Measurements from ENCODE around the gene CAB39L.

Gene CAB39L

DNA sequence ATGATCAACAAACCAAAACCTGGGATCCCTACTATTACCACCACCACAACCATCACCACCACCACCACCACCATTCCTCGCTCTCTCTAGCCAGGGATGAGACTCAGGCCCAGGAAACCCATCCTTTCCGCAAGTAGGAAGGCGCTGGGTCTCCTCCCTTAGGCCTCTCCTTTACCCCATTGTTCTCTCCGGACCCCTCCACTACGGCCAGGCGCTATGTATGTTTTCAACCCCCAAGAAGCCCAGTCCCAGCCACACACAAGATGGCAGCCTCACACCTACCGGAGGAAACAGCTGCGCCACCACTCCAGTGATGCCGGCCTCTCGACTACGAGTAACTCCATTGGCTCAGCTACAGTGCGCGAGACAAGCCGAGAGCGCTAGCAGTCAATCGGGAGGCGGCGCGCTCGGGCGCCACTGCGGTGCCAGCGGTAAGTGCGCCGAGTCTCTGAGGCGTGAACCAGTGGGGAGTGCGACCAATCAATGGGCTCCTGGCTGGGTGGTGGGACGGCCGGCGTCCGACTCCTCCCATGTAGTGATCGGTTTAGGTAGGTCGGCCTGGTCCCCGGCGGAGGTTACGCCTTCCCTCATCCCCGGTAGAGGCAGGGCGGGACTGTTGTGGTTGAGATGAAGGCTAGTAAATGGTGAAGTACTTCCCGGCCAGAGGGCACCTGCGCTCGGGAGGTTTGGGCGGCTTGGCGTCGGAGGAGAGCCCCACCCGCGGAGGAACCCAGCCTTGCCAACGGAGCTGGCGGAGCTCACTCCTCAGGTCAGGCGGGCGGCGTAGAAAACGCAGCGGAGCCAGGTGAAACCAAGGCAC, at the start of gene CAB39L, which contains the start of gene SETDB2:
Gene CAB39L, minus strand, starts transcription at position 361 of the 820 bp plus-strand sequence. CDS start 61,154 bp downstream, outside the sequence.
Gene SETDB2, plus strand, starts transcription at position 571 of the 820 bp plus-strand sequence. CDS start 7,620 bp downstream, outside the sequence.
- in situ Hi-C loops (cut with HindIII; ENCODE audit: low sequenced_read_pairs), result loop anchor here (25.0 kb wide), 1 partner anchor 168 kb away; no protein-coding TSS in a partner anchor

DNA sequence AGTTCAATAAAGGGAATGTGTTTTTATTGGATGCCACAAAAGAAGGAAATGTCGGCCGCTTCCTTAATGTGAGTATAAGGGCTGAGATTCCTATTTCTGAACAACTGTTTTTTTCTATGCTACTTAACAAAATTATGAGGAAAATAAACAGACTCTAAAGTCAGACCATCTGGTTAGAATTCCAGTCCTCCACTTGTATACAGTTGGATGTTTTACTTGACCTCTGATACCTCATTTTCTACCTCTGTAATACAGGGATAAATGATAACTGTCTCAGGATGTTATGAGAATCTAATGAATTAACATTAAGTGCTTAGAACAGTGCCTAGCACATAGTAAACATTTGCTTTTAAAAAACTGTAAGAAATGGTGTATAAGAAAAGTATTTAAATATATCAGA, 44.7 kb upstream of the CAB39L start:
- in situ Hi-C loops (cut with HindIII; ENCODE audit: low sequenced_read_pairs), result no loop called here

DNA sequence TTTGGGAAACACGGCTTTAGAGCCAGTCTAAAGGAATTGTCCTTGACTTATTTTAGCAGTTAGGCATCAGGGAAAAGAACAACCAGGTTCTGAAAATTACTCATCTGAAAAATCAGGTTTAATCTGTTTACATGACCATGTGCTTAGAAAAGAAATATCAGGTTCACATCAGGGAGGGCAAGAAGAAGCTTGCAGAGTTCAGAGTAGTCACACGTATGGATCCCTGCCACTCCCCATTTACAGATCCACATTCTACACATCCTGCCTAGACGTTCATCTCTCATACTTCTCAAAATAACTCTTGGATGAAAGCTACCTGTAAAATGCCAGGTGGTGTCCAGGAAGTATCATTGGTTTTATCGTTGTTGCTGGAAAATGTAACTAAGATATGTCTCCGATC, 37.9 kb upstream of the CAB39L start:
- in situ Hi-C loops (cut with HindIII; ENCODE audit: low sequenced_read_pairs), result no loop called here

DNA sequence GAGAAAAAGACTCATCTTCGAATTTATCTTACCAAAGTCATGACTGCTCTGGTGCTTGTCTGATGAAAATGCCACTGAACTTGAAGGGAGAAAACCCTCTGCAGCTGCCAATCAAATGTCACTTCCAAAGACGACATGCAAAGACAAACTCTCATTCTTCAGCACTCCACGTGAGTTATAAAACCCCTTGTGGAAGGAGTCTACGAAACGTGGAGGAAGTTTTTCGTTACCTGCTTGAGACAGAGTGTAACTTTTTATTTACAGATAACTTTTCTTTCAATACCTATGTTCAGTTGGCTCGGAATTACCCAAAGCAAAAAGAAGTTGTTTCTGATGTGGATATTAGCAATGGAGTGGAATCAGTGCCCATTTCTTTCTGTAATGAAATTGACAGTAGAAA, 32.7 kb upstream of the CAB39L start:
- in situ Hi-C loops (cut with HindIII; ENCODE audit: low sequenced_read_pairs), result no loop called here

DNA sequence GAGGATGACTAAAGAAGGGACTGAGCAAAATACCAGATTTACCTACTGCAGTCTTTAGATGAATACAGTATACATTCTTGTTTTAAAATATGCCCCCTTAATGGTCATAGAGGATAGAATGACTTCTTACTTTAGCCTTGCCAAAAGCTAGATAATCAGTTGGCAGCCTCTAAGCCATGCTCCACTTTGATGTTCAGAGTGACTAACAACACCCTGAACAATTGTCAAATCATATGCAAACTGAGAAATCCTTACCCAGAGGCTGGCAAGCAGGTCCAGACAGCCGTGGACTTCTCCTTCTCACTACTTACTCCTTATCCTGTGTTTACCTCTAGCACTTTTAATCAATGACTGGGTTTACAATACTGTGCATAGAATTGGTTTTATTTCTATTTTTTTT, 28.3 kb upstream of the CAB39L start:
- in situ Hi-C loops (cut with HindIII; ENCODE audit: low sequenced_read_pairs), result no loop called here

DNA sequence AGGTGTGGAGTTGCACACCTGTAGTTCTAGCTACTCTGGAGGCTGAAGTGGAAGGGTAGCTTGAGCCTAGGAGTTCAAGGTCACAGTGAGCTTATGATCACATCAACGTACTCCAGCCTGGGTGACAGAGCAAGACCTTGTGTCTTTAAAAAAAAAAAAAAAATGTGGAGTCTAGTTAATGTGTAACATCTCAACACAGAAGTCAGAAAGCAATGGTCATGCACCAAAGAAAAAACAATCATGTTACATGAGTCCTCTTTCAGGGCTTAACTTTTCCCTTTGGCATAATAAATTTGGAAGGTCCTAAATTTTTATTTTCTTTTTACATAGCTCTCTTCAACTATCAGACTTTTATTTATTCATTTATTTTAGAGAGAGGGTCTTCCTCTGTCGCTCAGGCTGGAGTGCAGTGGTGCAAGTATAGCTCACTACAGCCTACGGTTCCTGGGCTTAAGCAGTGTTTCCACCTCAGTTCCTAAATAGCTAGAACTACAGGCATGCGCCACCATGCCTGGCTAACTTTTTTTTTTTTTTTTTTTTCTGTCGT, 22.5 kb upstream of the CAB39L start:
- in situ Hi-C loops (cut with HindIII; ENCODE audit: low sequenced_read_pairs), result no loop called here

DNA sequence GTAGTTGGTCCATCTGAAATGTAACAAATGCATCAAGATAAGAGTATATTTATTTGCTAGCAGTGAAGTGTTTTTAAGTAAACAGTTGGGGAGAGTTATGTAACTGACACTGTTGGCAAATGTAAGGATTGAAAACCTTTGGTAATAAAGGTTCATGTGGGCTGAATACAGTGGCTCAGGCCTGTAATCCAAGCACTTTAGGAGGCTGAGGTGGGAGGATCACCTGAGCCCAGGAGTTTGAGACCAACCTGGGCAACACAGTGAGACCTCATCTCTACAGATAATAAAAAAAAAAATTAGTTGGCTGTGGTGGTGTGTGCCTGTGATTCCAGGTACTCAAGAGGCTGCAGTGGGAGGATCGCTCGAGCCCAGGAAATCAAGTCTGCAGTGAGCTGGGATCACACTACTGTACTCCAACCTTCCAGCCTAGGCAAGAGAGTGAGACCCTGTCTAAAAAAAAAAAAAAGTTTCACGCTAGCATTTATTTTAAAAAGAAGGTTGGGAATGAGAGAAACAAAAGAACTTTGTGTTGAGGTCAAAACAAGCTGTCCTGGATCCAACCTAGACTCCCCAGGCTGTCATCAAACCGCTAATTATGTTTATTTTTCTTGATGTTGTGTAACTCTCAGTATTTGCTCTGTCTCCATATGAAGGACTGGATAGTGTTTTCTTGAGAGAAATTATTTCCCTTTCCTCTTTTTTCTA, 20.9 kb upstream of the CAB39L start:
- in situ Hi-C loops (cut with HindIII; ENCODE audit: low sequenced_read_pairs), result no loop called here

DNA sequence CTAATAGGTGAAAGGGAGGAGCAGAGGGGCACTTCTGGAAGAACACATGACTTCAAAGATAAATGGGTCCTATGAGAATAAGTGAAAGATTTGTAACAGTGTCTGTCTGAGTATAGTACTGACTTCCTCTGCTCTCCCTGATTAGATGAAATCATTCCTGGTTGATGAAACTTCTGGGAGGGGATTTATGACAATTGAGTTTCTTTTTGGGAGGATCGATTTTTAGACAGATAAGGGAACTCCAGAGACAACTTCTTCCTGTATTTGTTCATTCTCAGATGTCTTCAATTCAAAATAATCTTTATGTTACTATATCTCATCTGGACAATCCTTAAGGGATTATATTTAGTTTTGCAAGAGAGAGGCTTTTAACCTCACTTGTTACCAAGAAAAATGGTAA, 20.2 kb upstream of the CAB39L start:
- in situ Hi-C loops (cut with HindIII; ENCODE audit: low sequenced_read_pairs), result no loop called here

DNA sequence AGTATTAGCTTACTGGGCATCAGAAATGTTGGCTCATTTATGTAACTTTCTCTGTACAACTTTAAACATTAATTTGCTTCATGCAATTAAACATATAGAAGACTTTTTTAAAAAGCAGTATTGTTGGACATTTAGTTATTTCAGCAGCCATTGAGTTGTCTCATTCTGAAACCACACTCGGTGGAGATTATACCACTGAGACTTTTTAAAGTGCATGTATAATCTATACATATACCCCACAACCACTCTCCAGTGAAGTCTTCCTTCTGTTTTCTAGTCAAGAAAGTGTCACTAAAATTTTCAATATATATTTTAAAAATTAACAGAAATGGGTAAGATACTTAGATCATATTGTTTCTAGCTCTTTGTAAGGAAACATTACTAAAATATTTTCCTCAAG, 15.7 kb upstream of the CAB39L start:
- in situ Hi-C loops (cut with HindIII; ENCODE audit: low sequenced_read_pairs), result no loop called here

DNA sequence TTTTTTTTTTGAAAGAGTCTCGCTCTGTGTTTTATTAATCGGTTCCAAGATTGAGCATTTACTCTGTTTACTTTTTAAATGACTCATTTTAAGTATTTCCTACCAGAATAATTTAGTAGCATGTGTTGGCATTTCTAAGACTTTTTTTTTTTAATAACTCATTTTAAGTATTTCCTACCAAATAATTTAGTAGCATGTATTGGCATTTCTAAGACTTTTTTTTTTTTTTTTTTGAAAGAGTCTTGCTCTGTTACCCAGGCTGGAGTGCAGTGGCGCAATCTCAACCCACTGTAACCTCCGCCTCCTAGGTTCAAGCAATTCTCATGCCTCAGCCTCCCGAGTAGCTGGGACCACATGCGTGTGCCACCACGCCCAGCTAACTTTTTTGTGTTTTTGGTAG, 13.4 kb upstream of the CAB39L start:
- in situ Hi-C loops (cut with HindIII; ENCODE audit: low sequenced_read_pairs), result no loop called here

DNA sequence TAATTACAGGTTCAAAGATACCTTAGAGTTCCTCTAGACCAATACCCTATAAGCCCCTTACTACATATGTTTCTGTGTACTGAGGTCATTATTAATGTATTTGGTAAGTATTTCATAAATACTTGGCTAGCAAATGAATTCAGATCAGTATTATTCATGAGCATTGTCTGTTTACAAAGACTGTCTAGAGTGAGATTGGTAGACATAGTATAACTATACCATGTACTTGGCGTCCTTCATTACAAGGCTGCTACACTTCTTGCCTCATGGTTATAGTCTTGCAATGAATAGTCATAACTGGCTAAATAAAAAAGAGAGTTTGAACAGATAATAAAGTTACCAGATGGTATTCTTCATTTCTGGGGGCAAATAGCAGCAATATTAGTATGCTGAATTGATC, 12.3 kb upstream of the CAB39L start:
- in situ Hi-C loops (cut with HindIII; ENCODE audit: low sequenced_read_pairs), result no loop called here

DNA sequence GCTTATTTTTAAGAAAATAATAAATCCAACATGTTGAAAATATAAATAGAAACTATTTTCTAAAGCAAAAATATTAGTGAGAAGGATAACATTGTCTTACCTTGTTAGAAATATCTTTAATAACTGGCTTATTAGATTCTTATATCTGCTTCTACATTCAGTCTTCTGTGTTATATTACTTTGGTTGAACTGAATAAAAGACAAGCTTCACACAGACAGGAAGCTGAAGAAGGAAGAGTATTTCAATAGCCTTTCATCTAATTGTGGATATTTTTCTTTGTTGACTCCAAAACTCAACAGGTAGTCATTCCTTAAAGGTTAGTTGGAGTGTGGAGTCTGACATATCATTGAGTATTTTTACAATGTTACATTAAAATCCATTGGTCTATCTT, 11.1 kb upstream of the CAB39L start:
- in situ Hi-C loops (cut with HindIII; ENCODE audit: low sequenced_read_pairs), result no loop called here

DNA sequence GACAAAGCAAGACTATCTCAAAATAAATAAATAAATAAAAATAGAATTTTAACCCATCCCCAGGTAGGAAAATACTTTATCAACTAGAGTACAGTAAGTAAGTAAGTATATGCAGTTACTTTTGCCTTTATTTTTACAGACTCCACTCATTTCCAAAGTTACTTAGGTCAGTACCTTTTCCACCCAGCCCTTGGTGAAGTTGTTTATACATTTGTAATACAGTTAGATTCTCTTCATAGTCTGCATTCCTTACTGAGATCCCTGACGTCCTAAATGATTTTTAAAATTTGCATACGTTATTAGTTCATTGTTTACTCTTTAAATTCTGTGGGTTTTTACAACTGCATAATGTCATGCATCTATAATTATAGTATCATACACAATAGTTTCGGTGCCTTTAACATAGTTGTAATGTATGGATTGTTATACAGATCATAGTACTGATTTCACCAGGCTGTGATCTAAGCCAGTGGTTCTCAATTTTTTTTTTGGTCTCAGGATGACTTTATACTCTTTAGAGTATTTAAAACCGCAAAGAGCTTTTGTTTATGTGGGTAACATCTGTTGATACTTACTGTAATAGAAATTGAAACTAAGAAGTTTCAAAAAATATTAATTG, 10.6 kb upstream of the CAB39L start:
- in situ Hi-C loops (cut with HindIII; ENCODE audit: low sequenced_read_pairs), result no loop called here

DNA sequence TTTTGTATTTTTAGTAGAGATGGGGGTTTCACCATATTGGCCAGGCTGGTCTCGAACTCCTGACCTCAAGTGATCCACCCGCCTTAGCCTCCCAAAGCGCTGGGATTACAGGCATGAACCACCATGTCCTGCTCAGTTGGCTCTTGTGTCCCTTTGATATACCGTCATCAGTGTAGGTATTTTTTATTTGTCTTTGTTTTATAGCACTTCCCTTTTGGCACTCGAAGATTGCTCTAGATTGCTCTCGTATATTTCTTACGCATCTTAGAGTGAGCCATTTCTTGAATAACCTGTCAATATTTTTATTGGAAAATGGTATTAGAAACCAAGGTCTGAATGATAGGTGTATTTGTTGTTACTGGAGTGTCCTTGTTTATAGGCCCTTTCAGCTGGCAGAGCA, 9.6 kb upstream of the CAB39L start:
- in situ Hi-C loops (cut with HindIII; ENCODE audit: low sequenced_read_pairs), result no loop called here

DNA sequence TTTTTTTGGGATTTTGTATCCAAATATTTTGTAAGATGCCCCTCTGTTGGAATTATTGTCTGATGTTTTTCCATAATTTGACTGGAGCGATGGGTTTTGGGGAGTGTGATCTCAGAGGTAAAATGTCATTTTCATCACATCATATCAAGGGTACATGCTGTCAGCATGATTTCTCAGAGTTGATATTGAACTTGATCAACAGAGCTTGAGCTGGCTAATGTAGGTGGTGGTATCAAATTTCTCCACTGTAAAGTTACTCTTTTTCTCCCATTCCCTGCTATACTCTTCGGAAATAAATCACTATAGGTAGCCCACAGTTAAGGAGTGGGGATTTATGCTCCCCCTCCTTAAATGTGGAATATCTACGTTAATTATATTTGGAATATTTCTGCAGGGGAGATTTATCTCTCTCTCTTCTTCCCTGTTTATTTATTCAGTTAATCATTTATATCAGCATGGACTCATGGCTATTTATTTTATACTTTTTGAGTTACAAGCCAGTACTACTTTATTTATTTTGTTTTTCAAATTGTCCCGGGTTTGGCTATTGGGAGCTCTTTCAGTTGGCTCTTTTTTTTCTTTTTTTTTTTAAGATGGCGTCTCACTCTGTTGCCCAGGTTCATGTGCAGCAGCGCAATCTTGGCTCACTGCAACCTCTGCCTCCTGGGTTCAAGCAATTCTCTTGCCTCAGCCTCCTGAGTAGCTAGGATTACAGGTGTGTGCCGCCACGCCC, 9.0 kb upstream of the CAB39L start:
- in situ Hi-C loops (cut with HindIII; ENCODE audit: low sequenced_read_pairs), result no loop called here

DNA sequence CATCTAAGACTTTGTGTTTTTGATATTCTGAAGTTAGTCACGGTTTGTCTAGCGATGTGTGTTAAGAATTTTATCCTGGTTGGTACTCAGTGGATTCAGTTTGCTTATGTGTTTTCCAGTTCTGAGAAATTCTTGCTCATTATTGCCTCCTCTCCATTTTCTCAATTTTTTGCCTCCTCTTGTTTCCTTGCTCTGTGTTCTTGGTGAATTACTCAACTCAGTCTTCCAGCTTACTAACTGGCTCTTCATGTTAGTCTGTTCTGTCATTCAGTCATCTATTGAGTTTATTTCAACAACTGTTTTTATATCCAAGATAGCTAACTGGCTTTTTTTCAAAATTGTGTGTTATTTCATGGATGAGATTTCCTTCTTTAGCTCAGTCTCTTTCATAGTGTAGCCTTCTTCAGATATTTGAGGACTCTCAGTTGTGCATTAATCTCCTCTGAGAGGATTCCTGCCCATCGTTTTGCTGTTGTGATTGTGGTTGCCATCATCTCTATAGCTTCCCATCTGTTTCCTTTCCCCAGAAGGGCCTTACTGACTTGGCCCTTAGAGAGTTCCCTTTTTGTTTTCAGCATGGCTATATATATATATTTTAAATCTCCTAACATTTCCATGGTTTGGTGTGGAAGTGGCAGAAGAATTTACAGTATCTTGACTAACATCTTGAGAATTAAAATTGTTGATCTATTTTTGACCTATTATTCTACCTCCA, 6.4 kb upstream of the CAB39L start:
- in situ Hi-C loops (cut with HindIII; ENCODE audit: low sequenced_read_pairs), result no loop called here

DNA sequence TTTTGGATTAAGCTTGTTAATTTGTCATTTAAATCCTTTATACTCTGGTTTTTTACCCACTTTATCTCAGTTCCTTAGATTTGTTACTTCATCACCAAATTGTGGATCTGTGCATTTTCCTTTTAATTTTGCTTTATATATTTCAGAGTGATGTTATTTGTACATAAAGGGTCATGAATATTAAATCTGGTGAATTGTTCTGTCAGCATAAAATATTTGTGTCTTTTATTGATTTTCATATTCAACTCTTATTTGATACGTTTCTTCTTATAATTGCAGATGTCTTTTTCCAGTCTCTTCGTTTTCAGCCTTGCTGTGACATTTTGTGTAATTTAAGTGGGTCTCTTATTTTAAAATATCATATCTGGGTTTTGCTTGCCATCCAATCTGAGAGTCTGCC, 4.9 kb upstream of the CAB39L start:
- in situ Hi-C loops (cut with HindIII; ENCODE audit: low sequenced_read_pairs), result loop anchor here (5.0 to 25.0 kb wide), 2 partner anchors 76 to 164 kb away; no protein-coding TSS in a partner anchor

DNA sequence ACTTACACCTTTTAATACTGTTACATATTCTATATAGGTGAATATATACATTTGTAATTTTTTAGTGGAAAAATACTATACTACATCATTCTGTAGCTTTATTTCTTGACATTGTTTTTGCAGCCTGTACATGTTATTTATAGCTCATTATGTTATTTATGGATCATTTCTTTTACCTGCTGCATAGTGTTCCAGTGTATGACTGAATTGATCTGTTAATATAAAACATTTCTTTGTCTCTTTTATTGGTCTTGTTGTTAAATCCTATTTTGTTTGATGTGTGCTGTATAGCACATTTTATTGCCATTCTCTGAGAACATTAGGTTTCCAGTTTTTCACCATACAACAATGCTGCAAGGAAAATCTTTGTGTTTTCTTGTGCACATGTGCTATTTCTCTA, 2.6 kb upstream of the CAB39L start:
- in situ Hi-C loops (cut with HindIII; ENCODE audit: low sequenced_read_pairs), result loop anchor here (5.0 to 25.0 kb wide), 2 partner anchors 74 to 166 kb away; no protein-coding TSS in a partner anchor

DNA sequence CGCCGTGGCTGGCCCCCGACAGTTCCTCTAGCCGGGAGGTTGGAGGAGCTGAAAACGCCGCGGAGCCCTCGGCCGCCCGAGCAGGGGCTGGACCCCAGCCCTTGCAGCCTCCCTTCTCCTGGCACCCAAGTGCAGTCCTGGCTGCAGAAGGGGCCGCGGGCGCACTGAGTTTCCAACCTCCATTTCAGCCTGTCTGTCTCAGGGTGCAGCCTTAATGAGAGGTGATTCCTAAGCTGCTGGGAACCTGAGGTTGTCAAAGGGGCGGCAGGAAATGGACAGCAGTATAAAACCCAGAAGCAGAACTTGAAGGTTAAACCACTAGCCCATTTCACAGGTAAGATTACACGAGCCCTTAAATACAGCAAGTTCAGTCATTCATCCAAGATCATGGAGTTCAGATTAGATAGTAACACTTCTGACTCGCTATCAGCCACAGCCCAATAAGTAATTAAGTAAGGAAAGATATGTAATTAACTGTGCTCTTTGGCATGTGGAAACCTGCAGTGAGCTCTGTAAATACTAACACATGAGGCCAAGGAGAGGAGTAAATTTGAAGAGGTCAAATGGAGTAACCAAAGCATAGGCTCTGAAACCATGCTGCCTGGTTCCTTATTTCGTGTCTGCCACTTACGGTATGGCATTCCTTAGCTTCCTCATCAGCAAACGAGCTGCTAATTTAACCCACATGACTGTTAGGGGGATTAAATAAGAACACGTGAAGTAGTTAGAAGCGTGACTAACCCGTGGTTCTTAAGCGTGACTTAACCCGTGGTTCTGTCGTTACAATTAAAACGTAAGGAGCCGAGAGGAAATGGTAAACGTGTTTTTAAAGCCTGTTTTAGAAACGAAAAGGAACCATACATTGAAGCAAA, 896 bp upstream of the CAB39L start:
- in situ Hi-C loops (cut with HindIII; ENCODE audit: low sequenced_read_pairs), result loop anchor here (5.0 to 25.0 kb wide), 2 partner anchors 72 to 168 kb away; no protein-coding TSS in a partner anchor
